SU-DHL-6 (cell line): ENCODE data around the gene CIAO2B.

Experiments used
- H2AFZ ChIP-seq: fragments of 200-600 bp; sonication (generic); 2 replicates; pipeline ENCODE4 v1.6.1; 2014; ENCODE audit warnings: low read depth, mild to moderate bottlenecking, moderate library complexity, mixed read lengths, antibody characterized with exemption, low read length; ENCODE audit not compliant: severe bottlenecking
- H3F3A ChIP-seq: fragments of 200-600 bp; shearing (Covaris generic); 2 replicates; pipeline ENCODE4 v1.6.0; 2016; ENCODE audit warnings: antibody characterized with exemption, mild to moderate bottlenecking; ENCODE audit not compliant: insufficient read depth
- H3K27ac ChIP-seq: fragments of 200-600 bp; sonication (generic); 2 replicates; pipeline ENCODE4 v1.5.1; 2016; ENCODE audit warnings: low read depth, mild to moderate bottlenecking, low read length, moderate library complexity, mixed read lengths
- H3K27me3 ChIP-seq: fragments of 200-600 bp; sonication (generic), shearing (Covaris generic); 2 replicates; pipeline ENCODE4 v1.6.0; 2014; ENCODE audit warnings: mild to moderate bottlenecking, low read length
- H3K36me3 ChIP-seq: fragments of 200-600 bp; sonication (generic); 2 replicates; pipeline ENCODE4 v1.6.1; 2014; ENCODE audit warnings: mild to moderate bottlenecking, low read length, mixed read lengths
- H3K4me2 ChIP-seq: fragments of 300-600, 200-600 bp; shearing (Covaris generic), sonication (generic); 2 replicates; pipeline ENCODE4 v1.6.0; 2014; ENCODE audit warnings: low read length, low read depth, mild to moderate bottlenecking; ENCODE audit not compliant: poor library complexity, severe bottlenecking
- H3K4me3 ChIP-seq: fragments of 200-600 bp; sonication (generic); 2 replicates; pipeline ENCODE4 v1.5.1; 2014; ENCODE audit warnings: antibody characterized with exemption, low read length, mild to moderate bottlenecking, mixed read lengths; ENCODE audit not compliant: insufficient read depth, poor library complexity, severe bottlenecking
- H3K79me2 ChIP-seq: fragments of 200-600 bp; sonication (generic); 2 replicates; pipeline ENCODE4 v1.6.1; 2014; ENCODE audit warnings: mild to moderate bottlenecking, low read length, moderate library complexity; ENCODE audit not compliant: insufficient read depth
- H3K9ac ChIP-seq: fragments of 200-600 bp; sonication (generic); 2 replicates; pipeline ENCODE4 v1.7.0; 2014; ENCODE audit warnings: mild to moderate bottlenecking, low read length
- H3K9me2 ChIP-seq: fragments of 200-600 bp; sonication (generic); replicated peaks from 2 replicates; pipeline ENCODE4 v1.6.1; 2014; ENCODE audit warnings: low read length; ENCODE audit not compliant: insufficient read depth
- H3K9me3 ChIP-seq: fragments of 200-600 bp; sonication (generic); 2 replicates; pipeline ENCODE4 v1.6.1; 2014; ENCODE audit warnings: low read length, mixed read lengths; ENCODE audit not compliant: insufficient read depth
- H4K20me1 ChIP-seq: fragments of 200-600 bp; sonication (generic); 2 replicates; pipeline ENCODE4 v1.6.1; 2014; ENCODE audit warnings: low read depth, mild to moderate bottlenecking, antibody characterized with exemption, low read length, moderate library complexity, mixed read lengths
- CTCF ChIP-seq: fragments of 200-600 bp; sonication (generic); IDR thresholded peaks from one replicate; pipeline ENCODE4 v1.5.1; 2017; ENCODE audit warnings: antibody characterized with exemption, mild to moderate bottlenecking, low read length, moderate library complexity; ENCODE audit not compliant: insufficient read depth, poor library complexity, severe bottlenecking
- EZH2phosphoT487 ChIP-seq: fragments of 200-600 bp; sonication (generic), shearing (Covaris generic); conservative IDR thresholded peaks from 2 replicates; pipeline ENCODE4 v1.6.1; 2018; ENCODE audit warnings: mild to moderate bottlenecking, antibody characterized with exemption, low read length, moderate library complexity, mixed read lengths

Gene CIAO2B

GRCh38 chr16:66948837-66949225 is 14.6 kb upstream of the CIAO2B start:
- no peak overlapping the region for H3K9ac ChIP-seq
- no peak overlapping the region for H3K4me3 ChIP-seq
- H3K27me3 ChIP-seq = no peaks in the 10 kb centered on the region

GRCh38 chr16:66948134-66948836 is 14.1 kb upstream of the CIAO2B start:
- TF ChIP-seq CTCF (no peak), EZH2phosphoT487 (no peak)
- H3K4me3 ChIP-seq = no peak overlapping the region
- no peaks in the 10 kb centered on the region for H3K36me3 ChIP-seq
- H3K9me2 ChIP-seq = no peaks in the 10 kb centered on the region
- H3K4me2 ChIP-seq = peak overlapping the region; percentile 17
- no peak overlapping the region for H3K9ac ChIP-seq
- no peaks in the 10 kb centered on the region for H3F3A ChIP-seq
- H3K79me2 ChIP-seq = no peaks in the 10 kb centered on the region
- H4K20me1 ChIP-seq = no peaks in the 10 kb centered on the region
- no peak overlapping the region for H2AFZ ChIP-seq
- no peaks in the 10 kb centered on the region for H3K9me3 ChIP-seq
- H3K27me3 ChIP-seq = no peaks in the 10 kb centered on the region
- no peak overlapping the region for H3K27ac ChIP-seq

More at GRCh38 chr16:66948837-66949225, 14.6 kb upstream of the CIAO2B start:
- Histone ChIP-seq H3F3A (no peaks in the 10 kb centered on the region), H3K9me3 (no peaks in the 10 kb centered on the region), H3K4me2 (no peak overlapping the region), H3K79me2 (no peaks in the 10 kb centered on the region), H2AFZ (no peak overlapping the region), H3K27ac (no peak overlapping the region), H4K20me1 (no peaks in the 10 kb centered on the region), H3K36me3 (no peaks in the 10 kb centered on the region), H3K9me2 (no peaks in the 10 kb centered on the region)
- TF ChIP-seq CTCF = no peak
- no peak for TF ChIP-seq EZH2phosphoT487

- Histone ChIP-seq H3K9me3 (no peaks in the 10 kb centered on the region), H3K36me3 (no peaks in the 10 kb centered on the region), H3F3A (no peaks in the 10 kb centered on the region), H3K27me3 (no peaks in the 10 kb centered on the region), H3K79me2 (no peaks in the 10 kb centered on the region), H4K20me1 (no peaks in the 10 kb centered on the region), H3K27ac (no peak overlapping the region), H3K4me2 (peak overlapping the region; percentile 17), H3K9me2 (no peaks in the 10 kb centered on the region), H3K4me3 (no peak overlapping the region), H3K9ac (no peak overlapping the region), H2AFZ (no peak overlapping the region)
- TF ChIP-seq CTCF (peak; percentile 89), EZH2phosphoT487 (no peak)
Observed at GRCh38 chr16:66947302-66948065, 13.3 kb upstream of the CIAO2B start.
